K562 (cell line): Measurements from ENCODE around the gene PGD. TPM values are rescaled to one million over a fixed set of nuclear protein-coding genes. Genes with fewer than 3 reads are reported as not detected.

Experiments
- ATAC-seq: fragments of 200-7000 bp; cut with Tn5 transposase; 3 replicates; pipeline ENCODE4 v1.9.1; 2020; ENCODE audit warnings: moderate library complexity
- Bru-seq: library from RNA; stranded (reverse); fragments of 400-500 nt; gene quantifications from one replicate; lab custom pipeline; 2021; lab: Mats Ljungman, UMichigan
- BruChase-seq, 2 experiments: library from RNA; stranded (reverse); fragments of 400-500 nt; gene quantifications; one replicate each; lab custom pipeline; 2021; lab: Mats Ljungman, UMichigan
- BruUV-seq: library from RNA; stranded (reverse); fragments of 400-500 nt; replicated peaks from 2 replicates; lab custom pipeline; 2021; lab: Mats Ljungman, UMichigan
- CTCF ChIA-PET: fragments of 300-600 bp; formaldehyde crosslinking; extraction: SDS; loops from one replicate; lab custom pipeline; 2021; ENCODE audit warnings: low intra/inter-chr PET ratio; lab: Yijun Ruan, JAX
- POLR2A ChIA-PET: fragments of 300-600, 350-650 bp; sonication (Branson Sonifier 250); formaldehyde crosslinking; extraction: SDS; loops from one replicate; lab custom pipeline; 2021; ENCODE audit warnings: antibody characterized with exemption, inconsistent platforms; lab: Yijun Ruan, JAX
- DNase-seq, 4 experiments: peaks; one replicate each; pipeline versions ENCODE4 v3.0.0 to v3.0.0-alpha.2; 2011 to 2018; ENCODE audit warnings: low spot score in 3 of 4, mixed read lengths in 3 of 4; ENCODE audit errors: extremely low read depth in 1 of 4
- FAIRE-seq: peaks from 2 replicates; lab custom pipeline; 2011; peaks lifted over from hg19 to GRCh38; lab: Jason Lieb, UNC
- H2AFZ ChIP-seq: 2 replicates; pipeline ENCODE4 v1.6.0; 2011; ENCODE audit warnings: low read depth, low read length, control low read depth, inconsistent platforms
- H3K27ac ChIP-seq: fragments of 200-600 bp; 3 replicates; pipeline ENCODE4 v1.8.0; 2011; ENCODE audit warnings: low read depth, mild to moderate bottlenecking, control low read depth, inconsistent platforms, low read length, moderate library complexity, mixed read lengths; ENCODE audit errors: extremely low read depth
- H3K27me3 ChIP-seq, 2 experiments: fragments of 300-600 bp in 1 of 2; 2 replicates in 1 of 2; 3 replicates in 1 of 2; pipeline versions ENCODE4 v1.6.0 to v1.8.0; 2011; ENCODE audit warnings: inconsistent platforms in 2 of 2, low read length in 2 of 2, mild to moderate bottlenecking in 1 of 2, mixed read lengths in 1 of 2, moderate library complexity in 1 of 2; ENCODE audit not compliant: control insufficient read depth in 2 of 2, insufficient read depth in 2 of 2
- H3K36me3 ChIP-seq: fragments of 300-600 bp; 3 replicates; pipeline ENCODE4 v1.8.0; 2011; ENCODE audit warnings: mild to moderate bottlenecking, low read length, inconsistent platforms; ENCODE audit not compliant: control insufficient read depth, insufficient read depth
- H3K4me1 ChIP-seq, 2 experiments: fragments of 200-600 bp in 1 of 2; replicated peaks in 1 of 2; 2 replicates in 1 of 2; 3 replicates in 1 of 2; pipeline versions ENCODE4 v1.5.1 to v1.8.0; 2011; ENCODE audit warnings: inconsistent platforms in 2 of 2, low read length in 2 of 2, mild to moderate bottlenecking in 1 of 2, mixed read lengths in 1 of 2, moderate library complexity in 1 of 2; ENCODE audit not compliant: control insufficient read depth in 2 of 2, insufficient read depth in 2 of 2
- H3K4me2 ChIP-seq: 2 replicates; pipeline ENCODE4 v1.6.1; 2011; ENCODE audit warnings: low read length, control low read depth, inconsistent platforms, mixed read lengths; ENCODE audit not compliant: insufficient read depth
- H3K4me3 ChIP-seq: fragments of 200-600 bp; sonication (generic), shearing (Covaris generic); 2 replicates; pipeline ENCODE4 v1.5.1; 2016; ENCODE audit warnings: control low read depth, inconsistent platforms
- H3K79me2 ChIP-seq: fragments of 200-600 bp; 3 replicates; pipeline ENCODE4 v1.8.0; 2011; ENCODE audit warnings: low read length, inconsistent platforms; ENCODE audit not compliant: control insufficient read depth, insufficient read depth
- H3K9ac ChIP-seq, 2 experiments: 2 replicates each; pipeline versions ENCODE4 v1.6.0 to v1.6.1; 2011; ENCODE audit warnings: low read depth in 2 of 2, low read length in 2 of 2, control low read depth in 1 of 2, inconsistent platforms in 1 of 2, mild to moderate bottlenecking in 1 of 2, mixed read lengths in 1 of 2; ENCODE audit not compliant: insufficient read depth in 1 of 2
- H3K9me1 ChIP-seq: one replicate; pipeline ENCODE4 v1.6.0; 2011; ENCODE audit warnings: inconsistent platforms, mild to moderate bottlenecking, low read length, moderate library complexity; ENCODE audit not compliant: control insufficient read depth, insufficient read depth
- H3K9me3 ChIP-seq: replicated peaks from 2 replicates; pipeline ENCODE4 v1.5.1; 2011; ENCODE audit warnings: low read depth, low read length, inconsistent platforms; ENCODE audit not compliant: control insufficient read depth, insufficient read depth
- H4K20me1 ChIP-seq: replicated peaks from 2 replicates; pipeline ENCODE4 v1.6.1; 2011; ENCODE audit warnings: low read length, inconsistent platforms, mixed read lengths; ENCODE audit not compliant: control insufficient read depth, insufficient read depth
- DDX20 ChIP-seq: fragments of 450-650 bp; IDR thresholded peaks from 2 replicates; pipeline ENCODE4 v1.6.1; 2016; ENCODE audit warnings: missing genetic modification characterization, low read depth, mild to moderate bottlenecking, missing compliant biosample characterization, moderate library complexity
- MAFG ChIP-seq: fragments of 450-650 bp; conservative IDR thresholded peaks from 2 replicates; pipeline ENCODE4 v1.6.1; 2016; ENCODE audit warnings: missing genetic modification characterization, missing compliant biosample characterization
- PTBP1 ChIP-seq: fragments of 200-400 bp; formaldehyde crosslinking; IDR thresholded peaks from 2 replicates; pipeline ENCODE4 v1.6.1; 2017; ENCODE audit warnings: low read depth, low read length
- RBM34 ChIP-seq: fragments of 200-400 bp; formaldehyde crosslinking; IDR thresholded peaks from 2 replicates; pipeline ENCODE4 v1.6.1; 2018; ENCODE audit warnings: low read length, borderline replicate concordance; ENCODE audit not compliant: insufficient read depth
- RUNX1 ChIP-seq: sonication (generic); IDR thresholded peaks from 2 replicates; pipeline ENCODE4 v1.6.1; 2016; ENCODE audit warnings: antibody characterized with exemption, low read depth
- SUPT5H ChIP-seq: fragments of 450-650 bp; IDR thresholded peaks from 2 replicates; pipeline ENCODE4 v1.6.1; 2016
- TOE1 ChIP-seq, 2 experiments: fragments of 450-650 bp in 1 of 2; sonication (generic) in 1 of 2; formaldehyde crosslinking in 1 of 2; IDR thresholded peaks; 2 replicates each; pipeline versions ENCODE4 v1.7.1 to v1.8.0; 2016 to 2022; ENCODE audit warnings: borderline replicate concordance in 2 of 2, mild to moderate bottlenecking in 2 of 2, antibody characterized with exemption in 1 of 2, inconsistent platforms in 1 of 2, low read depth in 1 of 2, missing genetic modification reagents in 1 of 2, moderate library complexity in 1 of 2
- ZNF274 ChIP-seq: IDR thresholded peaks from 2 replicates; pipeline ENCODE4 v1.6.1; 2011; ENCODE audit warnings: low read depth, mild to moderate bottlenecking, low read length, moderate library complexity, borderline replicate concordance
- ZNF408 ChIP-seq: fragments of 250-450 bp; sonication (Bioruptor Pico); IDR thresholded peaks from 2 replicates; pipeline ENCODE4 v1.4.0; 2020; ENCODE audit warnings: low read depth, mild to moderate bottlenecking, moderate library complexity
- ZNF551 ChIP-seq: fragments of 250-450 bp; sonication (Bioruptor Pico); IDR thresholded peaks from 2 replicates; pipeline ENCODE4 v1.5.0; 2021; ENCODE audit warnings: mild to moderate bottlenecking, moderate library complexity
- WGBS: fragments of 100-300 bp; shearing (Covaris generic); methylation state at CpG from one replicate; pipeline ENCODE4 v1.1.6; 2016; ENCODE audit warnings: low coverage, mixed read lengths; ENCODE audit not compliant: insufficient coverage; ENCODE audit errors: missing lambda C conversion rate; 5-methylcytosine and 5-hydroxymethylcytosine counted together
- in situ Hi-C: fragments of 300-500 bp; cut with MboI; formaldehyde crosslinking; loops from 4 replicates; pipeline ENCODE4 v1.15.0; 2018; ENCODE audit warnings: inconsistent platforms, mixed read lengths
- intact Hi-C: fragments of 100-400 bp; cut with micrococcal nuclease; formaldehyde crosslinking; loops from 2 replicates; pipeline ENCODE4 v1.14.2; 2022
- long read RNA-seq, 3 experiments: library from polyadenylated mRNA in 2 of 3; library from RNA in 1 of 3; unstranded in 2 of 3; stranded (forward) in 1 of 3; transcript quantifications; one replicate each; pipeline ENCODE4 v2.0.0, GENCODE V29; 2019 to 2022
- polyA minus RNA-seq, 3 experiments: library from RNA; depleted of rRNA, polyadenylated mRNA; stranded (reverse); fragments of >200 nt; gene quantifications; 2 replicates each; pipeline ENCODE4 v1.2.3, GENCODE V29; 2011
- polyA plus RNA-seq, 8 experiments: library from polyadenylated mRNA; depleted of rRNA in 4 of 8; stranded (reverse) in 5 of 8; unstranded in 3 of 8; fragments of >200 nt; fragmentation: Nextera tagmentation in 2 of 8; fragmentation: Illumina TruSeq in 1 of 8; extraction: Ambion mirVana in 2 of 8; extraction: Trizol in 1 of 8; gene quantifications; 2 replicates each; pipeline versions ENCODE4 v1.2.1 to v1.2.3, GENCODE V29; 2011 to 2014; ENCODE audit warnings: inconsistent platforms in 1 of 8, missing spikeins in 1 of 8
- total RNA-seq, 7 experiments: library from RNA; depleted of rRNA in 6 of 7; stranded (reverse); fragments of >200 nt in 6 of 7; fragmentation: Illumina TruSeq in 2 of 7; extraction: Trizol in 2 of 7; gene quantifications; 2 replicates each; pipeline versions ENCODE4 v1.2.1 to v1.2.3, GENCODE V29; 2011 to 2021; ENCODE audit warnings: low replicate concordance in 1 of 7
- TF ChIP-seq, protein P1 (sequence below): fragments of 450-650 bp; formaldehyde crosslinking; IDR thresholded peaks from 2 replicates; pipeline ENCODE4 v1.4.0; 2020; ENCODE audit warnings: mild to moderate bottlenecking, moderate library complexity
- TF ChIP-seq, protein P2 (sequence below): fragments of 450-650 bp; IDR thresholded peaks from 2 replicates; pipeline ENCODE4 v1.7.0; 2016; ENCODE audit warnings: borderline replicate concordance

Gene PGD
- total RNA-seq (2011; cell fraction: chromatin; rRNA removed; ENCODE audit: low replicate concordance), result 148 and 225 TPM in 2 replicates
- 169 and 177 TPM in 2 replicates for total RNA-seq (2011; cell fraction: nucleolus; rRNA removed)
- 160 and 163 TPM in 2 replicates for total RNA-seq (2011; cell fraction: nucleoplasm; rRNA removed)
- 239 and 254 TPM in 2 replicates for total RNA-seq (2014; rRNA removed)
- 152 and 177 TPM in 2 replicates for total RNA-seq (2014; rRNA removed; fragmentation: Illumina TruSeq; extraction: Trizol)
- total RNA-seq (2015; rRNA removed; fragmentation: Illumina TruSeq; extraction: Trizol), result 191 and 200 TPM in 2 replicates
- total RNA-seq (2021), result 339 and 353 TPM in 2 replicates
- polyA plus RNA-seq (2011; rRNA removed), result 185 and 229 TPM in 2 replicates
- polyA plus RNA-seq (2011; cell fraction: cytosol; rRNA removed), result 256 and 298 TPM in 2 replicates
- 137 and 184 TPM in 2 replicates for polyA plus RNA-seq (2011; cell fraction: nucleus; rRNA removed)
- polyA plus RNA-seq (2012), result 387 and 522 TPM in 2 replicates
- polyA plus RNA-seq (2014; fragmentation: Illumina TruSeq; extraction: Trizol), result 402 and 513 TPM in 2 replicates
- 100 to 1,000 TPM; 292 to 542 TPM for polyA plus RNA-seq (2014; fragmentation: Nextera tagmentation; extraction: Ambion mirVana)
- polyA plus RNA-seq (2014; rRNA removed), result 257 and 270 TPM in 2 replicates
- polyA minus RNA-seq (2011; rRNA and poly(A)+ RNA removed), result 230 and 264 TPM in 2 replicates
- 167 and 254 TPM in 2 replicates for polyA minus RNA-seq (2011; cell fraction: cytosol; rRNA and poly(A)+ RNA removed)
- 47.3 and 81.1 TPM in 2 replicates for polyA minus RNA-seq (2011; cell fraction: nucleus; rRNA and poly(A)+ RNA removed)
- percentile 93 among the genes with signal in this experiment for Bru-seq, nascent RNA
- BruChase-seq, experiment 1, labeled RNA remaining after a 2-hour chase, result percentile 95 among the genes with signal in this experiment
- percentile 96 among the genes with signal in this experiment for BruChase-seq, experiment 2, labeled RNA remaining after a 6-hour chase
- long read RNA-seq, experiment 1, transcript PGD-201 (13 exons, 1,885 nt), result major isoform, 504 of 1,017 reads
- long read RNA-seq, experiment 1, partial matches to known transcripts, result 475 of 1,017 reads
- long read RNA-seq, experiment 1, other reads (novel, unspliced or antisense), result 38 of 1,017 reads
- long read RNA-seq, experiment 2, transcript PGD-201 (13 exons, 1,885 nt), result major isoform, 172 of 377 reads
- long read RNA-seq, experiment 2, partial matches to known transcripts, result 150 of 377 reads
- long read RNA-seq, experiment 2, other reads (novel, unspliced or antisense), result 55 of 377 reads
- long read RNA-seq, experiment 3, transcript PGD-201 (13 exons, 1,885 nt), result major isoform, 430 of 519 reads
- long read RNA-seq, experiment 3, partial matches to known transcripts, result 57 of 519 reads
- long read RNA-seq, experiment 3, other reads (novel, unspliced or antisense), result 31 of 519 reads

DNA sequence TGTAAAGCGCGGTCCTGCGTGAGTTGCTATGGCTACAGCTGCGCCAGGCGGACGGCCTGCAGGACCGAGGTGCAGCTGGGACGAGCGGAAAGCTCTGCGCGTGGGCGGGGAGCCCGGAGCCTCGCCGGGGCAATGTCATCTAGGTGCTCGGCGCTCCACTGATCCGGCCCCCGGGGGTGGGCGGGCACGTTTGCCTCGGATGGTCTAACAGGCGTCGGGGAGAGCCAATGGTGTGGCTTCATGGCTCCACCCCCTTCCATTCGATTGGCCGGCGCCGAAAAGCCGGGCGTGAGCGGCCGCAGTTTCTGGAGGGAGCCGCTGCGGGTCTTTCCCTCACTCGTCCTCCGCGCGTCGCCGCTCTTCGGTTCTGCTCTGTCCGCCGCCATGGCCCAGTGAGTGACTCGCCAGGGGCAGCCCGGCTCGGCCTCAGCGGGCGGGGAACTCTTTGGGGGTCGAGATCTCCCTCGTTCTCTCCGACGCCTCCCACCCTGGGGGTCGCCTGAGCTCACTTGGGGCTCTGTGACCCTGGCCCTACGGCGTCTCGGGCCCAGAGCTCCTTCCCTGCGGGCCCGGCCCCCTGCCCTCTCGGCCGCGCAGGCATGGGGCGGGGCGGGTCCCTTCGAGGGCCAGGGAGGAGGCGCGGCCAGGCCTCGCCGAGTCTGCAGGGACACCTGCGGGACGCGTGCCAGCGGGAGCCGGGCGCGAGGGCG lies at the start of gene PGD:
Gene PGD (plus strand): TSS at position 331 of the 710 bp plus-strand sequence. CDS start 54 bp downstream, at position 385.
- no peaks in the 10 kb centered on the region for H3K9me1 ChIP-seq
- intact Hi-C loops, result loop anchor here (1.0 to 2.0 kb wide), 2 partner anchors 11 to 16 kb away; no protein-coding TSS in a partner anchor
- no TSS peak for BruUV-seq
- in situ Hi-C loops, result no loop called here
- peak within 1 kb of the TSS; percentile 92 for H3K27ac ChIP-seq
- WGBS, result under 1% methylated on average over 66 of the region's 76 CpGs
- DNase-seq, result peak; percentile 100
- POLR2A ChIA-PET, result interaction anchor here (0.6 to 2.7 kb wide), 14 partner anchors 10 to 232 kb away, joined by 3 to 29 read pairs (median 4); partner anchors contain the start of gene CORT
- peaks cover 42% of the 10 kb centered on the region for H3K79me2 ChIP-seq
- peak within 1 kb of the TSS; percentile 93 for H3K4me2 ChIP-seq
- peaks cover 8% of the 10 kb centered on the region; the same call in 1 of the 2 replicates for H4K20me1 ChIP-seq
- H3K36me3 ChIP-seq, result peaks cover 38% of the 10 kb centered on the region
- H3K4me1 ChIP-seq, result peaks cover 21 to 23% of the 10 kb centered on the region in 2 experiments
- CTCF ChIA-PET, result interaction anchor here (0.6 kb wide), 1 partner anchor 761 kb away, joined by 3 read pairs; no protein-coding TSS in a partner anchor
- FAIRE-seq, result peak; percentile 90
- no peaks in the 10 kb centered on the region for H3K27me3 ChIP-seq
- no peaks in the 10 kb centered on the region for H3K9me3 ChIP-seq
- H3K9ac ChIP-seq, result peak within 1 kb of the TSS; percentile 86 to 95
- peak within 1 kb of the TSS; percentile 66 for H3K4me3 ChIP-seq
- peak; percentile 96 for ATAC-seq
- H2AFZ ChIP-seq, result peak within 1 kb of the TSS; percentile 99
- TF ChIP-seq MAFG (tag) (no peak), TOE1 (IDR thresholded peaks at IDR 0.05; ENCODE audit: borderline replicate concordance) (peak; percentile 97), TOE1 (CRISPR knock-in tag; IDR thresholded peaks at IDR 0.05; ENCODE audit: borderline replicate concordance, low read depth) (no peak; the same call in 1 of the 2 replicates), SUPT5H (peak; percentile 97), RUNX1 (no peak), DDX20 (tag) (no peak), PTBP1 (no peak), ZNF408 (CRISPR knock-in tag) (no peak), ZNF551 (CRISPR knock-in tag) (no peak), RBM34 (no peak), ZNF274 (no peak)
- TF ChIP-seq, protein P1, sequence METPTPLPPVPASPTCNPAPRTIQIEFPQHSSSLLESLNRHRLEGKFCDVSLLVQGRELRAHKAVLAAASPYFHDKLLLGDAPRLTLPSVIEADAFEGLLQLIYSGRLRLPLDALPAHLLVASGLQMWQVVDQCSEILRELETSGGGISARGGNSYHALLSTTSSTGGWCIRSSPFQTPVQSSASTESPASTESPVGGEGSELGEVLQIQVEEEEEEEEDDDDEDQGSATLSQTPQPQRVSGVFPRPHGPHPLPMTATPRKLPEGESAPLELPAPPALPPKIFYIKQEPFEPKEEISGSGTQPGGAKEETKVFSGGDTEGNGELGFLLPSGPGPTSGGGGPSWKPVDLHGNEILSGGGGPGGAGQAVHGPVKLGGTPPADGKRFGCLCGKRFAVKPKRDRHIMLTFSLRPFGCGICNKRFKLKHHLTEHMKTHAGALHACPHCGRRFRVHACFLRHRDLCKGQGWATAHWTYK (CRISPR knock-in tag), result no peak; the same call in 1 of the 2 replicates
- TF ChIP-seq, protein P2, sequence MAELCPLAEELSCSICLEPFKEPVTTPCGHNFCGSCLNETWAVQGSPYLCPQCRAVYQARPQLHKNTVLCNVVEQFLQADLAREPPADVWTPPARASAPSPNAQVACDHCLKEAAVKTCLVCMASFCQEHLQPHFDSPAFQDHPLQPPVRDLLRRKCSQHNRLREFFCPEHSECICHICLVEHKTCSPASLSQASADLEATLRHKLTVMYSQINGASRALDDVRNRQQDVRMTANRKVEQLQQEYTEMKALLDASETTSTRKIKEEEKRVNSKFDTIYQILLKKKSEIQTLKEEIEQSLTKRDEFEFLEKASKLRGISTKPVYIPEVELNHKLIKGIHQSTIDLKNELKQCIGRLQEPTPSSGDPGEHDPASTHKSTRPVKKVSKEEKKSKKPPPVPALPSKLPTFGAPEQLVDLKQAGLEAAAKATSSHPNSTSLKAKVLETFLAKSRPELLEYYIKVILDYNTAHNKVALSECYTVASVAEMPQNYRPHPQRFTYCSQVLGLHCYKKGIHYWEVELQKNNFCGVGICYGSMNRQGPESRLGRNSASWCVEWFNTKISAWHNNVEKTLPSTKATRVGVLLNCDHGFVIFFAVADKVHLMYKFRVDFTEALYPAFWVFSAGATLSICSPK, result no peak
